ENCODE measurements around the gene STXBP6. TPM values are rescaled to one million over a fixed set of nuclear protein-coding genes. Genes with fewer than 3 reads are reported as not detected.
"Not testable (repeated sequence)": the region's sequence is repeated elsewhere in the genome, so short reads cannot be mapped to it uniquely, and the experiment has no call there.

Gene STXBP6
- polyA plus RNA-seq, 2 donors, result 1.9 to 2.2 TPM

DNA sequence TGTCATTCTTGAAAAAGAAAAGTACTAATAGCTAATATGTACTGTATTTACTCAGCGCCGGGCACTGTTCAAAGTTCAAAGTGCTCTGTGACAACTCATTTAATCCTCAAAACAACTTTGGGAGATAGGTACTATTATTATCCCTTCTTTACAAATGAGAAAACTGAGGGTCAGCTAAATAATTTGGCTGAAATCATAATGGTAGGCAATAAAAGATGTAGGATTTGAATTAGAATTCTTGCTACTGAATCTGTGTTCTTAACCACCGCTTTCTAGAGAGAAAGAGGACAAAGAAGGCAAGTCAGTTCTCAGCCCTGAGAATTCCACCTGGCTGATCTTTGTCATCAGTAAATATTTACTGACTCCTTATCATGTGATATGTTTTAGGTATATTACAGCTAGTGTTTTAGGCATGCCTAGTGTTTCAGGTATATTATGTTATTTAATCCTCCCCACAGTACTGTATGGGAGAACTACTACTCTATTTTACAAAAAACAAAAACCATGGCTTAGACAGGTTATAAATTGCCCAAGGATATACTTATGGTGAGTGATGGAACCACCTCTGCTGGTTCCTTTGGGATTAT, 210.2 kb downstream of the STXBP6 start:
- 72 to 82% methylated on average over 3 of the region's 3 CpGs for WGBS, 2 donors
- H3K36me3 ChIP-seq (ENCODE audit: control insufficient read depth in 2 of 2, insufficient read depth in 2 of 2, low read length in 1 of 2), result no peaks in the 10 kb centered on the region
- no peaks in the 10 kb centered on the region for H3K9me3 ChIP-seq (ENCODE audit: control insufficient read depth in 2 of 2, insufficient read depth in 1 of 2, low read depth in 1 of 2, low read length in 1 of 2)
- no peak overlapping the region for H3K27ac ChIP-seq (ENCODE audit: low read depth in 2 of 2, low read length in 1 of 2)
- no peaks in the 10 kb centered on the region for H3K4me1 ChIP-seq (ENCODE audit: control insufficient read depth in 2 of 2, insufficient read depth in 2 of 2, low read length in 1 of 2)
- H3K4me3 ChIP-seq (ENCODE audit: low read depth in 1 of 2, low read length in 2 of 2), result no peak overlapping the region
- H3K27me3 ChIP-seq (ENCODE audit: control insufficient read depth in 1 of 2, insufficient read depth in 2 of 2, low read length in 2 of 2), result no peaks in the 10 kb centered on the region

DNA sequence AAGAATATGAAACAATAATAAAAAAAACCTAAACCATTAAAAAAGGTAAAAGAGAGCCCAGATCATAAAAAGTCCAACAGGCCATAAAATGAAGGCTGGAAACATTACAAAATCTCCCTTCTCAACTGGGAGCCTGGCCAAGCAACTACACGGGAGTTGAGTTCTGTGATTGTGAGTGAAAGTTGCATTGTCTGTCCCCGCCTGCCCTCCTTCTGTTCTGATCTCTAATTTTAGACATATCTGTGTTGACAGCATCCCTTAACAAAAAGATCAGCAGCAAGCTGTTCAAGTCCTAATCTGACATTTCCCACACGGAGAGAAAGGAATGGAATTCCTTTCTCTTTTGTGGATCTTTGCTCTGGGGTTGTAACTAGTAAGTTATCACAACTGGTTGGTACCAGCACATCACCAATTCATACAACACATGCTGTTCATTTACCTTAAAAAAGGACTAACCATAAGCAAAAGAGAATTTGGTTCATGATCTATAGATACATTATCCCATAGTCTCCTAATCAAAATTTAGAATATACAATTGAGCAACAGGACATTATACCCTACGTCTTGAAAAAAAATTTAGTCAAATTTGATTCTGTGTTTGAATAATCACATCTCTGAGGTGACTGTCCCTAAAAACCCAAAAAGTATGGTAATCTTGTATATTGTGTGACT, 210.9 kb downstream of the STXBP6 start:
- H3K4me1 ChIP-seq (ENCODE audit: control insufficient read depth in 2 of 2, insufficient read depth in 2 of 2, low read length in 1 of 2), result no peaks in the 10 kb centered on the region
- no peaks in the 10 kb centered on the region for H3K36me3 ChIP-seq (ENCODE audit: control insufficient read depth in 2 of 2, insufficient read depth in 2 of 2, low read length in 1 of 2)
- no peaks in the 10 kb centered on the region for H3K9me3 ChIP-seq (ENCODE audit: control insufficient read depth in 2 of 2, insufficient read depth in 1 of 2, low read depth in 1 of 2, low read length in 1 of 2)
- H3K27me3 ChIP-seq (ENCODE audit: control insufficient read depth in 1 of 2, insufficient read depth in 2 of 2, low read length in 2 of 2), result no peaks in the 10 kb centered on the region
- 40 to 51% methylated on average over 4 of the region's 4 CpGs for WGBS, 2 donors
- no peak overlapping the region for H3K27ac ChIP-seq (ENCODE audit: low read depth in 2 of 2, low read length in 1 of 2)
- H3K4me3 ChIP-seq (ENCODE audit: low read depth in 1 of 2, low read length in 2 of 2), result no peak overlapping the region

DNA sequence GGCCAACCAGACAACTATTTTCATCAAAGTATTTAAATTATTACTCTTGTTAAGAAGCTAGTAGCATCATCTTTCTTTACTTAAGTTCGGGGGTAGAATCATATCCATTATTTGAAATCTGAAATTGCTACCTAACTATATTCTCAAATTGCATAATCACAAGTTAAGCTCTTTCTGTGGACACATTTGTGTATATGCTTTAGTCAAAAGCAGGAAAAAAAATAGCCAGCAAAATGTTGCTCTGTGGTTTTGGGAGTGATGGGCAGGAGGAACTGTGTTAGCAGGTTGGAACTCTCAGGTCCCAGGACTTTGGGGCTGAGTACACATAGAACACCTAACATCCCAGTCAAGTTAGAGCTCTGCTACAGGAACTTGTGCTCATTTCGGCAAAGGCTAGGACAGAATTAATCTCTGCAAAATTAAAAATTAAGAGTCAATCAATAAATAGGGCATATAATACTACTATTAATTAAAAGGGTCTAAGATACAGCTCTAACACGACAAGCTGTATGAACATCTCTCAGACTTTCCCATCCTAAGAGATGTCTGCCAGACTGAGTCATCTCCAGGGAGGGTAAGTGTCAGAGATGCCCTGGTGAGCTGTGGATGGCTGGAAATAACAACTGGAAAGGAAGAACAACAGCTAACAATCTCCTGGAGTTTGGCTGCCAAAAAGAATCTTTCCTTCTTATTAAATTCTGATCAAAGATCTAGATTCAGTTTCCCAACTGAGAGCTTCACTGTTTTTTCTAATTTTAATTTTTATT, 212.5 kb downstream of the STXBP6 start:
- Histone ChIP-seq H3K4me1 (ENCODE audit: control insufficient read depth in 2 of 2, insufficient read depth in 2 of 2, low read length in 1 of 2) (no peaks in the 10 kb centered on the region), H3K27ac (ENCODE audit: low read depth in 2 of 2, low read length in 1 of 2) (no peak overlapping the region)
- 77 to 84% methylated on average over 3 of the region's 3 CpGs for whole genome bisulfite sequencing, 2 donors

DNA sequence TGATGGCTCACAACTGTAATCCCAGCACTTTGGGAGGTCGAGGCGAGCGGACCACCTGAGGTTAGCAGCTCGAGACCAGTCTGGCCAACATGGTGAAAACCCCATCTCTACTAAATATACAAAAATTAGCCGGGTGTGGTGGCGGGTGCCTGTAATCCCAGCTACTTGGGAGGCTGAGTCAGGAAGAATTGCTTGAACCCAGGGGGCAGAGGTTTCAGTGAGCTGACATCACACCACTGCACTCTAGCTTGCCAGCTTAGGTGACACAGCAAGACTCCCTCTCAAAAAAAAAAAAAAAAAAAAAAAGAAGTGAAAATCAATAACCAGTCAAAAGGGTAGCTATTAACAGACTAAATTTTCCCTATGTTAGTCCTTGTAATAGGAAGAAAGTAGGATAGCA, 213.6 kb downstream of the STXBP6 start:
- H3K27ac ChIP-seq (ENCODE audit: low read depth in 2 of 2, low read length in 1 of 2); H3K4me1 ChIP-seq (ENCODE audit: control insufficient read depth in 2 of 2, insufficient read depth in 2 of 2, low read length in 1 of 2); H3K4me3 ChIP-seq (ENCODE audit: low read depth in 1 of 2, low read length in 2 of 2); H3K27me3 ChIP-seq (ENCODE audit: control insufficient read depth in 1 of 2, insufficient read depth in 2 of 2, low read length in 2 of 2); H3K36me3 ChIP-seq (ENCODE audit: control insufficient read depth in 2 of 2, insufficient read depth in 2 of 2, low read length in 1 of 2); H3K9me3 ChIP-seq (ENCODE audit: control insufficient read depth in 2 of 2, insufficient read depth in 1 of 2, low read depth in 1 of 2, low read length in 1 of 2): not testable (repeated sequence)
- 80 to 93% methylated on average over 6 of the region's 6 CpGs for WGBS, 2 donors

More for the DNA sequence above, 212.5 kb downstream of the STXBP6 start:
- no peaks in the 10 kb centered on the region for H3K9me3 ChIP-seq (ENCODE audit: control insufficient read depth in 2 of 2, insufficient read depth in 1 of 2, low read depth in 1 of 2, low read length in 1 of 2)
- H3K36me3 ChIP-seq (ENCODE audit: control insufficient read depth in 2 of 2, insufficient read depth in 2 of 2, low read length in 1 of 2), result no peaks in the 10 kb centered on the region
- no peaks in the 10 kb centered on the region for H3K27me3 ChIP-seq (ENCODE audit: control insufficient read depth in 1 of 2, insufficient read depth in 2 of 2, low read length in 2 of 2)
- no peak overlapping the region for H3K4me3 ChIP-seq (ENCODE audit: low read depth in 1 of 2, low read length in 2 of 2)

DNA sequence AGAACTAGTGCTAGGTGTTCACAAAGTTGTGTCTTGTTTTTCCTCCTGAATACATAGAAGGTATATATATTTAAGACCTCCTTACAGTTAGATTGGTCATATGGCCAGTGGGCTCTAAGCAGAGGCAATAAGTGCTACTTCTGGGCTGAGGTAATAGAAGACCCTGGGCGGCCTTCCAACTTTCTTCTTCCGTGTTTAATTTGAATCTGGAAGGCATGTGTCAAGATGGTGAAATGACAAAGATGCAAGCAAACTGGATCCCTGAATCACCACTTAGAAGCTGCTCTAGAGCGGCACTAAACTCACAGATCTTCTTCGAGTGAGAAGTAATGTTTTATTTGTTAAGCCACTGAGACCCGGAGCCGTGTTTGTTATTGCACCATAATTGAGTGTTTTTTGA, 215.0 kb downstream of the STXBP6 start:
- 86 to 87% methylated on average over 6 of the region's 6 CpGs for WGBS, 2 donors
- Histone ChIP-seq H3K27ac (ENCODE audit: low read depth in 2 of 2, low read length in 1 of 2) (no peak overlapping the region), H3K4me1 (ENCODE audit: control insufficient read depth in 2 of 2, insufficient read depth in 2 of 2, low read length in 1 of 2) (no peaks in the 10 kb centered on the region), H3K9me3 (ENCODE audit: control insufficient read depth in 2 of 2, insufficient read depth in 1 of 2, low read depth in 1 of 2, low read length in 1 of 2) (no peaks in the 10 kb centered on the region), H3K27me3 (ENCODE audit: control insufficient read depth in 1 of 2, insufficient read depth in 2 of 2, low read length in 2 of 2) (no peaks in the 10 kb centered on the region), H3K4me3 (ENCODE audit: low read depth in 1 of 2, low read length in 2 of 2) (no peak overlapping the region), H3K36me3 (ENCODE audit: control insufficient read depth in 2 of 2, insufficient read depth in 2 of 2, low read length in 1 of 2) (no peaks in the 10 kb centered on the region)

DNA sequence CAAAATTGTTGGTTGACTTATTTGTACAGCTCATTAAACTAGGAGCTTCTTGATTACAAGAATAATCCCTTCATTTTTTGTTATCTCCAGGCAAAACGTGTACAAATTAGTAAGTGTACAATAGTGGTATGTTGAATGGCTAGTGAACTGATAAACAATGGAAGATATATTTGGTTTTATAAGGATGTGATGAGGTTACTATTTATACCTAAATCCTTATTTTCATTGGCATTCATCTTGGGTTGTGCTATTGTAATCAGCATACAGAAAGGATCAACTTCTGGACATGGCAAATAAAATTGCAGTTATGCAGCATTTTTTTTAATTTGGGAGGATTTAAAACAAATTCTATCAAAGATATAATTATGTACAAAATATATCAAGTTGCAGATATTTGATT, 216.6 kb downstream of the STXBP6 start:
- Histone ChIP-seq H3K9me3 (ENCODE audit: control insufficient read depth in 2 of 2, insufficient read depth in 1 of 2, low read depth in 1 of 2, low read length in 1 of 2) (no peaks in the 10 kb centered on the region), H3K4me3 (ENCODE audit: low read depth in 1 of 2, low read length in 2 of 2) (no peak overlapping the region), H3K4me1 (ENCODE audit: control insufficient read depth in 2 of 2, insufficient read depth in 2 of 2, low read length in 1 of 2) (no peaks in the 10 kb centered on the region), H3K27ac (ENCODE audit: low read depth in 2 of 2, low read length in 1 of 2) (no peak overlapping the region), H3K36me3 (ENCODE audit: control insufficient read depth in 2 of 2, insufficient read depth in 2 of 2, low read length in 1 of 2) (no peaks in the 10 kb centered on the region), H3K27me3 (ENCODE audit: control insufficient read depth in 1 of 2, insufficient read depth in 2 of 2, low read length in 2 of 2) (no peaks in the 10 kb centered on the region)
- WGBS, 2 donors, result 61 to 74% methylated on average over 1 of the region's 1 CpG

DNA sequence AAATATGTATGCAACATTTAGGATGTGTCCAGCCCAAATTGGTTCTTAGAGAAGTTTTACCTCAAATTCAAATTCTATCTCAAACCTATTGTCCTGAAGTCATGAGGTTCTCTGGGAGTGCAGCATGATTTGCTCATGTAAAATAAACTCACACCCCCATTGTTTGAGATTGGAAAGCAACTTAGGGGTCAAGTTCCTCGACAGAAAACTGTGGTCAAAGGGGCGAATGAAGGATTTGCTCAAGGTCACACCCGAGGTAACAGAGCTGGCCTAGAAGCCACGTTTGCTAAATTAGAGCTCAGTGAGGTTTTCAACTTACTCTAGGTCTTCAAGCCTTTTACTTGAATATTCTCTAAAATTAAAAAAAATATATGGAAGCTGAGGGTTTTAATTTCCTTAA, 218.3 kb downstream of the STXBP6 start:
- WGBS, 2 donors, result 70 to 82% methylated on average over 4 of the region's 4 CpGs

DNA sequence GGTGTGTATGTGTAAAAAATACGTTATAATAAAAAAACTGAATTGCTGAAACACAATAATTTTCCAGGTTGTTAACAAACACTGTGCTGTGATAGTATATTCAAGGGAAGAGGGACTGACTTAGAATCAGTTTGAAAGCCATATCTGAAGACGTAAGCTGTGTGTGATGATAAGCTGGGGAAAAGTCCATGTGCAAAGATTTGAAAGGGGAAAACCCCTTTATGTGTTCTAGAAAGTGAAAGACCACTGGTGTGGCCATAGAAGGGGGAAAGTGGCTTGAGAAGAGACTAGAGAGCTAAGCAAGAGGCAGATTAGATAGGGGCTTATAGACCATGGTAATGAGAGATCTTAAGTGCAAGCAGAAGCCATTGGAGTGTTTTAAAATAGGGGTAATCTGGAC, 220.1 kb downstream of the STXBP6 start:
- no peak overlapping the region for H3K27ac ChIP-seq (ENCODE audit: low read depth in 2 of 2, low read length in 1 of 2)
- H3K4me1 ChIP-seq (ENCODE audit: control insufficient read depth in 2 of 2, insufficient read depth in 2 of 2, low read length in 1 of 2), result no peaks in the 10 kb centered on the region
- 59 to 71% methylated on average over 2 of the region's 2 CpGs for WGBS, 2 donors
- H3K36me3 ChIP-seq (ENCODE audit: control insufficient read depth in 2 of 2, insufficient read depth in 2 of 2, low read length in 1 of 2), result no peaks in the 10 kb centered on the region
- H3K9me3 ChIP-seq (ENCODE audit: control insufficient read depth in 2 of 2, insufficient read depth in 1 of 2, low read depth in 1 of 2, low read length in 1 of 2), result no peaks in the 10 kb centered on the region
- no peaks in the 10 kb centered on the region for H3K27me3 ChIP-seq (ENCODE audit: control insufficient read depth in 1 of 2, insufficient read depth in 2 of 2, low read length in 2 of 2)
- no peak overlapping the region for H3K4me3 ChIP-seq (ENCODE audit: low read depth in 1 of 2, low read length in 2 of 2)

More for the DNA sequence above, 218.3 kb downstream of the STXBP6 start:
- no peak overlapping the region for H3K4me3 ChIP-seq (ENCODE audit: low read depth in 1 of 2, low read length in 2 of 2)
- no peaks in the 10 kb centered on the region for H3K36me3 ChIP-seq (ENCODE audit: control insufficient read depth in 2 of 2, insufficient read depth in 2 of 2, low read length in 1 of 2)
- no peaks in the 10 kb centered on the region for H3K9me3 ChIP-seq (ENCODE audit: control insufficient read depth in 2 of 2, insufficient read depth in 1 of 2, low read depth in 1 of 2, low read length in 1 of 2)
- no peaks in the 10 kb centered on the region for H3K4me1 ChIP-seq (ENCODE audit: control insufficient read depth in 2 of 2, insufficient read depth in 2 of 2, low read length in 1 of 2)
- H3K27me3 ChIP-seq (ENCODE audit: control insufficient read depth in 1 of 2, insufficient read depth in 2 of 2, low read length in 2 of 2), result no peaks in the 10 kb centered on the region
- H3K27ac ChIP-seq (ENCODE audit: low read depth in 2 of 2, low read length in 1 of 2), result no peak overlapping the region

DNA sequence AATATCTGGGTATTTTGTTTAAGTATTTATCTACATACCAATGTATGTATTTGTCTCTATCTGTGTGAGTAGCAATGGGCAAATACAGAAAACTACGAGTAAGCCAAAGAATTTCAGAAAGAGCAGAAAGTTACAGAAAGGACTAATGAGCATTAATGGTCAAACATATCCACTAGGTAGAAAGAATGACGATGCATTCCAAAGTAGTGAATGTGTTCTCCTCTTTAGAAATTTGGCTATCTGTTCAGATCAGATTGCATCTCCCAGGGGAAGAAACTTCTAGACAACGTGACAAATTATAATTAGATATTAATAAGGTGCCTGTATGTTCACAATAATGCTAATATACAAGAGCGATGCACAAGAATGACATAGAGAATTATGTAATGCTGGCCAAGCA, 221.5 kb downstream of the STXBP6 start:
- 81 to 95% methylated on average over 4 of the region's 4 CpGs for WGBS, 2 donors
- Histone ChIP-seq H3K4me3 (ENCODE audit: low read depth in 1 of 2, low read length in 2 of 2) (no peak overlapping the region), H3K36me3 (ENCODE audit: control insufficient read depth in 2 of 2, insufficient read depth in 2 of 2, low read length in 1 of 2) (no peaks in the 10 kb centered on the region), H3K27ac (ENCODE audit: low read depth in 2 of 2, low read length in 1 of 2) (no peak overlapping the region), H3K4me1 (ENCODE audit: control insufficient read depth in 2 of 2, insufficient read depth in 2 of 2, low read length in 1 of 2) (no peaks in the 10 kb centered on the region), H3K9me3 (ENCODE audit: control insufficient read depth in 2 of 2, insufficient read depth in 1 of 2, low read depth in 1 of 2, low read length in 1 of 2) (no peaks in the 10 kb centered on the region), H3K27me3 (ENCODE audit: control insufficient read depth in 1 of 2, insufficient read depth in 2 of 2, low read length in 2 of 2) (no peaks in the 10 kb centered on the region)

Data from esophagus (tissue), 2 donors.